Ammon's horn (tissue), 1 donor: ENCODE results near the gene ACTA2.

Experiments
- DNase-seq: peaks from one replicate; pipeline ENCODE4 v3.0.0-alpha.2; 2016; ENCODE audit warnings: low spot score

Gene ACTA2

GRCh38 chr10:88952647-88953111 is at the start of gene ACTA2:
ACTA2 (minus strand) TSS chr10:88952773; CDS start chr10:88948930, 3,843 bp downstream.
- DNase-seq = no peak

- no peak for DNase-seq
These were observed 49.1 kb upstream of the ACTA2 start for GRCh38 chr10:89001729-89002072.

GRCh38 chr10:89001024-89001728 is 48.6 kb upstream of the ACTA2 start:
- no peak for DNase-seq

- DNase-seq = no peak
These were observed 47.1 kb upstream of the ACTA2 start for GRCh38 chr10:88999625-89000024.

GRCh38 chr10:88996927-88997326 is 44.4 kb upstream of the ACTA2 start:
- no peak for DNase-seq

- no peak for DNase-seq
These were observed 42.7 kb upstream of the ACTA2 start for GRCh38 chr10:88995156-88995876.

GRCh38 chr10:88994019-88994418 is 41.4 kb upstream of the ACTA2 start:
- DNase-seq = no peak

- DNase-seq = peak; percentile 21
These were observed 40.5 kb upstream of the ACTA2 start for GRCh38 chr10:88992921-88993524.

GRCh38 chr10:88991899-88992320 is 39.3 kb upstream of the ACTA2 start:
- no peak for DNase-seq

GRCh38 chr10:88991161-88991898 is 38.8 kb upstream of the ACTA2 start:
- DNase-seq = peak; percentile 48

- peak; percentile 73 for DNase-seq
These were observed 38.0 kb upstream of the ACTA2 start, which contains the start of gene FAS for GRCh38 chr10:88990384-88991160. FAS (plus strand) TSS chr10:88990798; CDS start chr10:88990877, 79 bp downstream.

- DNase-seq = no peak
These were observed 37.3 kb upstream of the ACTA2 start for GRCh38 chr10:88989824-88990383.

- no peak for DNase-seq
These were observed 36.9 kb upstream of the ACTA2 start for GRCh38 chr10:88989423-88989822.

GRCh38 chr10:88987840-88988239 is 35.3 kb upstream of the ACTA2 start:
- DNase-seq = no peak

GRCh38 chr10:88987243-88987725 is 34.7 kb upstream of the ACTA2 start:
- no peak for DNase-seq

- DNase-seq = peak; percentile 54
These were observed 34.1 kb upstream of the ACTA2 start for GRCh38 chr10:88986549-88987242.

- no peak for DNase-seq
These were observed 32.0 kb upstream of the ACTA2 start for GRCh38 chr10:88984525-88984924.

GRCh38 chr10:88983939-88984338 is 31.4 kb upstream of the ACTA2 start:
- no peak for DNase-seq

GRCh38 chr10:88983206-88983605 is 30.6 kb upstream of the ACTA2 start:
- no peak for DNase-seq

- DNase-seq = no peak
These were observed 29.8 kb upstream of the ACTA2 start for GRCh38 chr10:88982366-88982765.
